HCT116 (cell line): ENCODE measurements around the gene ABHD17C. TPM values are rescaled to one million over a fixed set of nuclear protein-coding genes. Genes with fewer than 3 reads are reported as not detected.

Source experiments
- ATAC-seq: fragments of 200-7000 bp; cut with Tn5 transposase; 2 replicates; pipeline ENCODE4 v1.9.1; 2020; ENCODE audit warnings: mild to moderate bottlenecking, moderate library complexity
- BruUV-seq: library from RNA; stranded (reverse); fragments of 400-500 nt; replicated peaks from 2 replicates; lab custom pipeline; 2021; lab: Mats Ljungman, UMichigan
- CTCF ChIA-PET: fragments of 300-600 bp; sonication (Branson Sonifier 250); formaldehyde crosslinking; loops from one replicate; lab custom pipeline; 2021; ENCODE audit warnings: antibody characterized with exemption; lab: Charles Lee
- POLR2A ChIA-PET: fragments of 300-600, 350-600 bp; sonication (Branson Sonifier 250); formaldehyde crosslinking; loops from one replicate; lab custom pipeline; 2021; ENCODE audit warnings: antibody characterized with exemption; lab: Charles Lee
- RAD21 ChIA-PET, 2 experiments: fragments of 300-600 bp; sonication (Branson Sonifier 250); formaldehyde crosslinking; loops; one replicate each; lab custom pipeline; 2023; ENCODE audit warnings: low total read pairs in 2 of 2; ENCODE audit not compliant: uncharacterized antibody in 2 of 2, unreplicated experiment in 2 of 2, low non-redundant PET in 1 of 2; lab: Charles Lee
- DNase-seq: peaks from one replicate; pipeline ENCODE4 v3.0.0-alpha.2; 2010; ENCODE audit warnings: low read depth, low spot score
- H2AFZ ChIP-seq: fragments of 200-600 bp; shearing (Covaris generic), sonication (generic); 2 replicates; pipeline ENCODE4 v1.6.1; 2017; ENCODE audit warnings: low read depth, mixed run types, mixed read lengths, antibody characterized with exemption, low read length; ENCODE audit not compliant: poor library complexity, severe bottlenecking
- H3K27ac ChIP-seq: 2 replicates; pipeline ENCODE4 v1.5.1; 2012; ENCODE audit warnings: low read depth, low read length
- H3K27me3 ChIP-seq: fragments of 200-600 bp; sonication (generic); 2 replicates; pipeline ENCODE4 v1.6.1; 2016; ENCODE audit warnings: mixed run types, low read length, mixed read lengths; ENCODE audit not compliant: insufficient read depth
- H3K36me3 ChIP-seq, 2 experiments: fragments of 200-500 bp in 1 of 2; fragments of 200-600 bp in 1 of 2; sonication (Bioruptor generic) in 1 of 2; sonication (generic) in 1 of 2; 2 replicates each; pipeline versions ENCODE4 v1.5.1 to v1.6.1; 2014 to 2016; ENCODE audit warnings: low read length in 2 of 2, inconsistent platforms in 1 of 2, mixed read lengths in 1 of 2, mixed run types in 1 of 2; ENCODE audit not compliant: insufficient read depth in 2 of 2, control insufficient read depth in 1 of 2
- H3K4me1 ChIP-seq, 2 experiments: fragments of 200-600 bp in 1 of 2; sonication (generic) in 1 of 2; 2 replicates each; pipeline versions ENCODE4 v1.5.1 to v1.6.1; 2012 to 2017; ENCODE audit warnings: low read length in 2 of 2, inconsistent platforms in 1 of 2, mild to moderate bottlenecking in 1 of 2, mixed read lengths in 1 of 2, mixed run types in 1 of 2, moderate library complexity in 1 of 2; ENCODE audit not compliant: insufficient read depth in 2 of 2, control insufficient read depth in 1 of 2
- H3K4me2 ChIP-seq: fragments of 200-600 bp; sonication (generic); 2 replicates; pipeline ENCODE4 v1.6.1; 2017; ENCODE audit warnings: mixed run types, low read length, mixed read lengths
- H3K4me3 ChIP-seq, 2 experiments: fragments of 200-600 bp in 1 of 2; sonication (generic) in 1 of 2; replicated peaks in 1 of 2; 2 replicates each; pipeline ENCODE4 v1.5.1; 2011 to 2016; ENCODE audit warnings: low read length in 2 of 2, control low read depth in 1 of 2, low read depth in 1 of 2, mild to moderate bottlenecking in 1 of 2, mixed read lengths in 1 of 2, mixed run types in 1 of 2
- H3K79me2 ChIP-seq: fragments of 200-600 bp; sonication (generic); 2 replicates; pipeline ENCODE4 v1.6.1; 2017; ENCODE audit warnings: mild to moderate bottlenecking, mixed run types, low read length, moderate library complexity, mixed read lengths; ENCODE audit not compliant: insufficient read depth
- H3K9ac ChIP-seq: fragments of 200-600 bp; sonication (generic); 2 replicates; pipeline ENCODE4 v1.6.1; 2016; ENCODE audit warnings: low read length, mixed read lengths
- H3K9me2 ChIP-seq: fragments of 200-600 bp; sonication (generic), shearing (Covaris generic); 2 replicates; pipeline ENCODE4 v1.6.1; 2017; ENCODE audit warnings: mixed run types, mild to moderate bottlenecking, moderate library complexity; ENCODE audit not compliant: insufficient read depth
- H3K9me3 ChIP-seq, 2 experiments: fragments of 200-500 bp in 1 of 2; fragments of 200-600 bp in 1 of 2; sonication (Bioruptor generic) in 1 of 2; sonication (generic) in 1 of 2; 2 replicates each; pipeline ENCODE4 v1.6.1; 2014 to 2017; ENCODE audit warnings: low read length in 2 of 2, mixed read lengths in 2 of 2, inconsistent platforms in 1 of 2, low read depth in 1 of 2, mild to moderate bottlenecking in 1 of 2, mixed run types in 1 of 2, moderate library complexity in 1 of 2; ENCODE audit not compliant: control insufficient read depth in 1 of 2, insufficient read depth in 1 of 2
- H4K20me1 ChIP-seq: fragments of 200-600 bp; sonication (generic), shearing (Covaris generic); 2 replicates; pipeline ENCODE4 v1.6.1; 2017; ENCODE audit warnings: mixed run types, mild to moderate bottlenecking, moderate library complexity; ENCODE audit not compliant: insufficient read depth
- ATF3 ChIP-seq: IDR thresholded peaks from 2 replicates; pipeline ENCODE4 v1.6.1; 2012
- CBX3 ChIP-seq: IDR thresholded peaks from 2 replicates; pipeline ENCODE4 v1.6.1; 2012; ENCODE audit warnings: low read depth
- CTCF ChIP-seq, 3 experiments: fragments of 200-600 bp in 1 of 3; sonication (generic) in 1 of 3; IDR thresholded peaks in 2 of 3; conservative IDR thresholded peaks in 1 of 3; 2 replicates each; pipeline ENCODE4 v1.5.1; 2012 to 2017; ENCODE audit warnings: low read depth in 2 of 3, low read length in 2 of 3, antibody characterized with exemption in 1 of 3, borderline replicate concordance in 1 of 3, control low read depth in 1 of 3, mild to moderate bottlenecking in 1 of 3, mixed read lengths in 1 of 3, mixed run types in 1 of 3, moderate library complexity in 1 of 3; ENCODE audit not compliant: insufficient read depth in 1 of 3
- ELF1 ChIP-seq: IDR thresholded peaks from 2 replicates; pipeline ENCODE4 v1.6.1; 2012; ENCODE audit warnings: low read depth, borderline replicate concordance
- EZH2phosphoT487 ChIP-seq: fragments of 200-600 bp; IDR thresholded peaks from 2 replicates; pipeline ENCODE4 v1.6.1; 2018; ENCODE audit warnings: antibody characterized with exemption, borderline replicate concordance
- FOSL1 ChIP-seq: IDR thresholded peaks from 2 replicates; pipeline ENCODE4 v1.6.1; 2012; ENCODE audit warnings: low read depth
- MAX ChIP-seq: IDR thresholded peaks from 2 replicates; pipeline ENCODE4 v1.6.1; 2012
- POLR2A ChIP-seq: IDR thresholded peaks from 2 replicates; pipeline ENCODE4 v1.7.0; 2011; ENCODE audit warnings: borderline replicate concordance; ENCODE audit not compliant: insufficient read depth, insufficient read length; ENCODE audit errors: extremely low read depth
- POLR2AphosphoS5 ChIP-seq: IDR thresholded peaks from 2 replicates; pipeline ENCODE4 v1.6.1; 2011; ENCODE audit warnings: mild to moderate bottlenecking, low read depth, low read length, moderate library complexity
- RAD21 ChIP-seq: IDR thresholded peaks from 2 replicates; pipeline ENCODE4 v1.6.1; 2012; ENCODE audit warnings: low read depth, mild to moderate bottlenecking
- REST ChIP-seq: IDR thresholded peaks from 2 replicates; pipeline ENCODE4 v1.6.1; 2012; ENCODE audit warnings: low read depth
- SIN3A ChIP-seq: IDR thresholded peaks from 2 replicates; pipeline ENCODE4 v1.6.1; 2012; ENCODE audit warnings: low read depth
- SP1 ChIP-seq: IDR thresholded peaks from 2 replicates; pipeline ENCODE4 v1.6.1; 2012; ENCODE audit warnings: low read depth
- SRF ChIP-seq: IDR thresholded peaks from 2 replicates; pipeline ENCODE4 v1.6.1; 2012; ENCODE audit warnings: low read depth
- TCF7L2 ChIP-seq: IDR thresholded peaks from 2 replicates; pipeline ENCODE4 v1.7.0; 2011; ENCODE audit warnings: borderline replicate concordance, inconsistent platforms; ENCODE audit not compliant: insufficient read depth, insufficient read length; ENCODE audit errors: extremely low read depth
- YY1 ChIP-seq: IDR thresholded peaks from 2 replicates; pipeline ENCODE4 v1.6.1; 2011; ENCODE audit warnings: low read length, low read depth, moderate library complexity, mild to moderate bottlenecking; ENCODE audit not compliant: insufficient replicate concordance; ENCODE audit errors: extremely low read depth
- ZBTB33 ChIP-seq: IDR thresholded peaks from 2 replicates; pipeline ENCODE4 v1.6.1; 2011; ENCODE audit warnings: mild to moderate bottlenecking, low read length, moderate library complexity; ENCODE audit not compliant: insufficient replicate concordance; ENCODE audit errors: extremely low read depth
- ZFX ChIP-seq: fragments of 450-650 bp; IDR thresholded peaks from 2 replicates; pipeline ENCODE4 v1.6.1; 2017
- ZNF274 ChIP-seq: fragments of 200-500 bp; sonication (Bioruptor generic); IDR thresholded peaks from 2 replicates; pipeline ENCODE4 v1.6.1; 2014; ENCODE audit warnings: mild to moderate bottlenecking, low read depth, low read length, inconsistent platforms
- intact Hi-C: fragments of 100-400 bp; cut with micrococcal nuclease; formaldehyde crosslinking; loops from 2 replicates; pipeline ENCODE4 v1.10.0; 2022
- total RNA-seq: library from RNA; stranded (reverse); gene quantifications from one replicate; pipeline ENCODE4 v1.2.1, GENCODE V29; 2021; ENCODE audit not compliant: unreplicated experiment

Gene ABHD17C
- total RNA-seq, 1 experiment from 2014 or later, result 27.9 TPM

- H3K27ac ChIP-seq, result no peak overlapping the region
- intact Hi-C loops, result no loop called here
Observed at GRCh38 chr15:80798911-80799310, 103.8 kb downstream of the ABHD17C start.

More at GRCh38 chr15:80798911-80799310, 103.8 kb downstream of the ABHD17C start:
- RAD21 ChIA-PET, result interaction anchor here in 1 of 2 experiments (0.7 kb wide), 1 partner anchor 13 kb away, joined by 3 read pairs; no protein-coding TSS in a partner anchor
- Histone ChIP-seq H3K9ac (no peak overlapping the region), H3K79me2 (no peaks in the 10 kb centered on the region), H3K4me1 (no peaks in the 10 kb centered on the region), H4K20me1 (no peaks in the 10 kb centered on the region), H3K36me3 (no peaks in the 10 kb centered on the region; a peak in 1 of 4 replicates), H3K9me2 (no peaks in the 10 kb centered on the region), H3K4me3 (no peak overlapping the region), H3K9me3 (no peaks in the 10 kb centered on the region), H2AFZ (no peak overlapping the region), H3K27me3 (no peaks in the 10 kb centered on the region), H3K4me2 (no peak overlapping the region)
- ATAC-seq (no peak), DNase-seq (no peak)
- TF ChIP-seq POLR2A, result no peak
- TF ChIP-seq ELF1, result no peak
- no peak for TF ChIP-seq MAX
- no peak for TF ChIP-seq FOSL1
- TF ChIP-seq YY1, result no peak
- no peak for TF ChIP-seq TCF7L2
- TF ChIP-seq SIN3A, result no peak
- TF ChIP-seq SP1, result no peak
- no peak for TF ChIP-seq SRF
- no peak for TF ChIP-seq EZH2phosphoT487
- no peak for TF ChIP-seq CTCF (IDR thresholded peaks at IDR 0.05 in 2 of 3, conservative IDR thresholded peaks at IDR 0.05 in 1 of 3; ENCODE audit: borderline replicate concordance in 1 of 3, insufficient read depth in 1 of 3, low read depth in 2 of 3, low read length in 2 of 3)
- TF ChIP-seq POLR2AphosphoS5, result no peak
- no peak for TF ChIP-seq CBX3
- TF ChIP-seq ZFX, result no peak
- TF ChIP-seq RAD21, result no peak
- TF ChIP-seq ZNF274, result no peak
- TF ChIP-seq ZBTB33, result no peak
- no peak for TF ChIP-seq ATF3
- no peak for TF ChIP-seq REST
- BruUV-seq, result no TSS peak
- CTCF ChIA-PET, result interaction anchor here (1.0 kb wide), 1 partner anchor 467 kb away, joined by 3 read pairs; no protein-coding TSS in a partner anchor
- POLR2A ChIA-PET, result no interaction called here
